Keratinocyte (primary cell): Measurements from ENCODE around the gene S100A6. TPM values are rescaled to one million over a fixed set of nuclear protein-coding genes. Genes with fewer than 3 reads are reported as not detected.
A peak's percentile ranks its signal among the peaks of the same experiment; 100 is the strongest.

Experiments
- DNase-seq: peaks from one replicate; pipeline ENCODE4 v3.0.0-alpha.2; 2011; ENCODE audit warnings: low read depth, missing footprints, low spot score
- FAIRE-seq: peaks from 2 replicates; lab custom pipeline; 2011; peaks lifted over from hg19 to GRCh38; lab: Jason Lieb, UNC
- H2AFZ ChIP-seq: 2 replicates; pipeline ENCODE4 v1.6.0; 2012; ENCODE audit warnings: low read length, control low read depth, inconsistent platforms; ENCODE audit not compliant: control insufficient read depth
- H3K27ac ChIP-seq: 2 replicates; pipeline ENCODE4 v1.5.1; 2011; ENCODE audit warnings: low read length; ENCODE audit not compliant: control insufficient read depth, insufficient read depth
- H3K27me3 ChIP-seq: 3 replicates; pipeline ENCODE4 v1.6.0; 2011; ENCODE audit warnings: low read length; ENCODE audit not compliant: control insufficient read depth, insufficient read depth; ENCODE audit errors: extremely low read depth
- H3K36me3 ChIP-seq, 2 experiments: 2 replicates in 1 of 2; 3 replicates in 1 of 2; pipeline ENCODE4 v1.5.1; 2011; ENCODE audit warnings: low read length in 2 of 2, mild to moderate bottlenecking in 1 of 2; ENCODE audit not compliant: control insufficient read depth in 2 of 2, insufficient read depth in 2 of 2; ENCODE audit errors: extremely low read depth in 1 of 2
- H3K4me1 ChIP-seq: 3 replicates; pipeline ENCODE4 v1.5.1; 2011; ENCODE audit warnings: low read length; ENCODE audit not compliant: control insufficient read depth, insufficient read depth; ENCODE audit errors: extremely low read depth
- H3K4me2 ChIP-seq: 3 replicates; pipeline ENCODE4 v1.6.0; 2011; ENCODE audit warnings: low read depth, low read length; ENCODE audit not compliant: control insufficient read depth, insufficient read depth; ENCODE audit errors: extremely low read depth
- H3K4me3 ChIP-seq, 3 experiments: fragments of 200-600 bp in 1 of 3; sonication (generic) in 1 of 3; 2 replicates in 2 of 3; 3 replicates in 1 of 3; pipeline ENCODE4 v1.5.1; 2011 to 2016; ENCODE audit warnings: low read length in 3 of 3, mild to moderate bottlenecking in 3 of 3, control low read depth in 2 of 3, inconsistent platforms in 1 of 3, low read depth in 1 of 3, mixed read lengths in 1 of 3, mixed run types in 1 of 3, moderate library complexity in 1 of 3; ENCODE audit not compliant: control insufficient read depth in 2 of 3, insufficient read depth in 2 of 3; ENCODE audit errors: extremely low read depth in 1 of 3
- H3K79me2 ChIP-seq: 2 replicates; pipeline ENCODE4 v1.6.0; 2012; ENCODE audit warnings: low read length; ENCODE audit not compliant: control insufficient read depth, insufficient read depth
- H3K9ac ChIP-seq: 3 replicates; pipeline ENCODE4 v1.6.0; 2011; ENCODE audit warnings: low read length; ENCODE audit not compliant: control insufficient read depth, insufficient read depth; ENCODE audit errors: extremely low read depth
- H3K9me1 ChIP-seq: 3 replicates; pipeline ENCODE4 v1.6.0; 2011; ENCODE audit warnings: low read length; ENCODE audit not compliant: control insufficient read depth, insufficient read depth; ENCODE audit errors: extremely low read depth
- H3K9me3 ChIP-seq: 2 replicates; pipeline ENCODE4 v1.5.1; 2012; ENCODE audit warnings: low read depth, low read length; ENCODE audit not compliant: control insufficient read depth
- H4K20me1 ChIP-seq: 3 replicates; pipeline ENCODE4 v1.6.0; 2011; ENCODE audit warnings: low read length; ENCODE audit not compliant: control insufficient read depth, insufficient read depth; ENCODE audit errors: extremely low read depth
- EZH2 ChIP-seq: IDR thresholded peaks from one replicate; pipeline ENCODE4 v1.6.1; 2012; ENCODE audit warnings: inconsistent platforms, mild to moderate bottlenecking, low read length, moderate library complexity
- dilution Hi-C: fragments of 300-500 bp; cut with MboI; formaldehyde crosslinking; loops from one replicate; pipeline ENCODE4 v1.7.0; 2020; ENCODE audit warnings: low sequenced_read_pairs; ENCODE audit not compliant: extremely low pct_ligation_motif_present
- polyA plus RNA-seq, 5 experiments: library from polyadenylated mRNA; depleted of rRNA in 3 of 5; stranded (reverse) in 3 of 5; stranded (forward) in 1 of 5; unstranded in 1 of 5; fragments of >200 nt; gene quantifications; 1 replicate in 1 of 5; 2 replicates in 3 of 5; 3 replicates in 1 of 5; pipeline versions ENCODE4 v1.2.1 to v1.2.3, GENCODE V29; 2011 to 2012; ENCODE audit warnings: missing spikeins in 2 of 5, low read depth in 1 of 5, low replicate concordance in 1 of 5
- TF ChIP-seq, protein P1 (sequence below), 3 experiments: IDR thresholded peaks in 1 of 3; conservative IDR thresholded peaks in 1 of 3; optimal IDR thresholded peaks in 1 of 3; 2 replicates in 2 of 3; 3 replicates in 1 of 3; pipeline versions ENCODE3 to v1.5.1; 2011; ENCODE audit warnings: low read length in 3 of 3, mild to moderate bottlenecking in 3 of 3, moderate library complexity in 2 of 3, control low read depth in 1 of 3, inconsistent platforms in 1 of 3; ENCODE audit not compliant: insufficient read depth in 2 of 3; ENCODE audit errors: extremely low read depth in 1 of 3

S100A6 gene
- polyA plus RNA-seq, 1 donor (not counting 4 experiments of a cell fraction or from before 2014, with no cell fraction given): 2,598 TPM

DNA sequence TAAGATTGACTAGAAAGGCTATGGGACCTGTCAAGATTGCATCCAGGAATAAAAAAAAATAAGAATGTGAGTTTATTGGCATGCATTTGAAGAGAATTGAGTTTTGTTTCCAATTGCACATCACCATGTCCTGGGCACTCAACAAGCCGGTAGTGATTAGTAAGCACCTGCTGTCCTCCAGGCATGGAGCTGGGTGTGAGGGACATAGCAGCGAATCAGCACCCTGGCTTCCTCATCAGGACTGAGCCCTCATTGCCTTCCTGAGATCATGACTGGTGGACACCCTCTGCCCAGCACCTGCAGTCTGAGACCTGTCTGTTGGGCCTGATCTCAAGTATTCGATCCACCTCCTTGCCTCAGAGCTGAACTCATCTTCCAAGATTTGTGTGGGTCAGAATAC lies 26.8 kb downstream of the S100A6 start:
- Histone ChIP-seq H3K27me3 (no peaks in the 10 kb centered on the region), H3K4me1 (peaks cover 32% of the 10 kb centered on the region), H3K79me2 (no peaks in the 10 kb centered on the region), H3K9ac (no peak overlapping the region), H3K9me3 (no peaks in the 10 kb centered on the region), H3K4me2 (no peak overlapping the region), H3K27ac (no peak overlapping the region), H3K36me3 (no peaks in the 10 kb centered on the region), H3K9me1 (no peaks in the 10 kb centered on the region), H4K20me1 (no peaks in the 10 kb centered on the region), H3K4me3 (no peak overlapping the region), H2AFZ (no peak overlapping the region)
- TF ChIP-seq, protein P1, sequence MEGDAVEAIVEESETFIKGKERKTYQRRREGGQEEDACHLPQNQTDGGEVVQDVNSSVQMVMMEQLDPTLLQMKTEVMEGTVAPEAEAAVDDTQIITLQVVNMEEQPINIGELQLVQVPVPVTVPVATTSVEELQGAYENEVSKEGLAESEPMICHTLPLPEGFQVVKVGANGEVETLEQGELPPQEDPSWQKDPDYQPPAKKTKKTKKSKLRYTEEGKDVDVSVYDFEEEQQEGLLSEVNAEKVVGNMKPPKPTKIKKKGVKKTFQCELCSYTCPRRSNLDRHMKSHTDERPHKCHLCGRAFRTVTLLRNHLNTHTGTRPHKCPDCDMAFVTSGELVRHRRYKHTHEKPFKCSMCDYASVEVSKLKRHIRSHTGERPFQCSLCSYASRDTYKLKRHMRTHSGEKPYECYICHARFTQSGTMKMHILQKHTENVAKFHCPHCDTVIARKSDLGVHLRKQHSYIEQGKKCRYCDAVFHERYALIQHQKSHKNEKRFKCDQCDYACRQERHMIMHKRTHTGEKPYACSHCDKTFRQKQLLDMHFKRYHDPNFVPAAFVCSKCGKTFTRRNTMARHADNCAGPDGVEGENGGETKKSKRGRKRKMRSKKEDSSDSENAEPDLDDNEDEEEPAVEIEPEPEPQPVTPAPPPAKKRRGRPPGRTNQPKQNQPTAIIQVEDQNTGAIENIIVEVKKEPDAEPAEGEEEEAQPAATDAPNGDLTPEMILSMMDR (optimal IDR thresholded peaks at IDR 0.05 in 1 of 3, IDR thresholded peaks at IDR 0.05 in 1 of 3, conservative IDR thresholded peaks at IDR 0.05 in 1 of 3; ENCODE audit: extremely low read depth in 1 of 3, insufficient read depth in 2 of 3, low read length in 3 of 3): no peak
- no peak for TF ChIP-seq EZH2
- DNase-seq (no peak), FAIRE-seq (peak; percentile 5)
- dilution Hi-C loops: loop anchor here (10.0 kb wide), 1 partner anchor 154 kb away; the partner anchor contains the start of gene S100A9

- Histone ChIP-seq H3K9me1 (no peaks in the 10 kb centered on the region), H3K79me2 (no peaks in the 10 kb centered on the region), H3K4me1 (peaks cover 32% of the 10 kb centered on the region), H3K27ac (no peak overlapping the region), H2AFZ (no peak overlapping the region), H3K36me3 (no peaks in the 10 kb centered on the region), H3K27me3 (no peaks in the 10 kb centered on the region), H3K4me2 (peak overlapping the region; percentile 17), H3K9ac (no peak overlapping the region), H3K9me3 (no peaks in the 10 kb centered on the region), H4K20me1 (no peaks in the 10 kb centered on the region), H3K4me3 (no peak overlapping the region)
- no peak for TF ChIP-seq EZH2
- TF ChIP-seq, protein P1 (optimal IDR thresholded peaks at IDR 0.05 in 1 of 3, IDR thresholded peaks at IDR 0.05 in 1 of 3, conservative IDR thresholded peaks at IDR 0.05 in 1 of 3; ENCODE audit: extremely low read depth in 1 of 3, insufficient read depth in 2 of 3, low read length in 3 of 3): no peak
- no peak for FAIRE-seq
- dilution Hi-C loops: loop anchor here (10.0 kb wide), 1 partner anchor 153 kb away; the partner anchor contains the start of gene S100A9
- DNase-seq: no peak
Observed at GRCh38 chr1:153507926-153508583, 27.7 kb downstream of the S100A6 start.
